Epithelial cell of proximal tubule (primary cell): ENCODE measurements around the gene MBD3L2B. TPM values are rescaled to one million over a fixed set of nuclear protein-coding genes. Genes with fewer than 3 reads are reported as not detected.
"Not testable (repeated sequence)": the region's sequence is repeated elsewhere in the genome, so short reads cannot be mapped to it uniquely, and the experiment has no call there.

Experiments used
- DNase-seq: peaks from one replicate; pipeline ENCODE4 v3.0.0-alpha.2; 2011; ENCODE audit warnings: low read depth
- H3K4me3 ChIP-seq: 2 replicates; pipeline ENCODE4 v1.5.1; 2011; ENCODE audit warnings: low read depth, mild to moderate bottlenecking, low read length
- total RNA-seq: library from RNA; depleted of rRNA; stranded (reverse); fragments of >200 nt; gene quantifications from 2 replicates; pipeline ENCODE4 v1.2.3, GENCODE V29; 2015
- TF ChIP-seq, protein P1 (sequence below): conservative IDR thresholded peaks from 2 replicates; pipeline ENCODE4 v1.5.1; 2012; ENCODE audit warnings: low read depth, mild to moderate bottlenecking, low read length

MBD3L2B gene
- total RNA-seq = not detected in 2 replicates

DNA sequence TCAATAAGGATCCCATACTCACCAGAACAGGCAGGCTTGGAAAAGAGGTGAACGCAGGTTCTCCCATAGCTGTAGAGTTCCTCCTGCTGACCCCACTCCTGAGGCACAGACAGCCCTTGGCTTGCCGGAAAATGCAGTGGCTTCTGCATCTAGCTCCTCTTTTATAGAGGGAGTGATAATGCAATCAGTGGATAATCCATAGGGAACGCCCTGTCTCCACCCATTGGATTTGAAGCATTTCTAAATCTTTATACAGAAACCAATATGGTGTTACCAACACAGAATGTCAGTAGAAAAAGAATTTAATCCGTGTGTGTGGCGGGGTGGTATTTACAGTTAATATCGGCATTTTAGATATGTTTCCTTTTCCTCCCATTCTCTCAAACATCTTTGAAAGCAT, at the start of gene MBD3L2B:
Gene MBD3L2B, minus strand, starts transcription at position 101 of the 400 bp plus-strand sequence. Its CDS starts 34 bp downstream, at position 67.
- not testable (repeated sequence) for H3K4me3 ChIP-seq, DNase-seq

DNA sequence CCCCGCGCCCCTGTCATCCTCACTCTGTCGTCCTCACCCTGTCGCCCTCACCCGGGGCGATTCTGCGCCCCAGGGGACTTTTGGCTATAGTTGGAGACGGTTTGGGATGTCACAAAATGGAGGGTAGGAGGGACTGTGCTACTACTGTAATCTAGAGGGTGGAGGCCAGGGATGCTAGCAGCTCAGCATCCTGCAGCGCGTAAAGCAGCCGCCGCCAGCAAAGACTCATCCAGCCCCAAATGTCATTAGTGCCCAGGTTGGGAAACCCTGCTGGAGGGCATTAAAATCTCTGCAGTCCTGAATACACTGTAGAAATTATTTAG, 48.6 kb upstream of the MBD3L2B start:
- TF ChIP-seq, protein P1, sequence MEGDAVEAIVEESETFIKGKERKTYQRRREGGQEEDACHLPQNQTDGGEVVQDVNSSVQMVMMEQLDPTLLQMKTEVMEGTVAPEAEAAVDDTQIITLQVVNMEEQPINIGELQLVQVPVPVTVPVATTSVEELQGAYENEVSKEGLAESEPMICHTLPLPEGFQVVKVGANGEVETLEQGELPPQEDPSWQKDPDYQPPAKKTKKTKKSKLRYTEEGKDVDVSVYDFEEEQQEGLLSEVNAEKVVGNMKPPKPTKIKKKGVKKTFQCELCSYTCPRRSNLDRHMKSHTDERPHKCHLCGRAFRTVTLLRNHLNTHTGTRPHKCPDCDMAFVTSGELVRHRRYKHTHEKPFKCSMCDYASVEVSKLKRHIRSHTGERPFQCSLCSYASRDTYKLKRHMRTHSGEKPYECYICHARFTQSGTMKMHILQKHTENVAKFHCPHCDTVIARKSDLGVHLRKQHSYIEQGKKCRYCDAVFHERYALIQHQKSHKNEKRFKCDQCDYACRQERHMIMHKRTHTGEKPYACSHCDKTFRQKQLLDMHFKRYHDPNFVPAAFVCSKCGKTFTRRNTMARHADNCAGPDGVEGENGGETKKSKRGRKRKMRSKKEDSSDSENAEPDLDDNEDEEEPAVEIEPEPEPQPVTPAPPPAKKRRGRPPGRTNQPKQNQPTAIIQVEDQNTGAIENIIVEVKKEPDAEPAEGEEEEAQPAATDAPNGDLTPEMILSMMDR = no peak
- DNase-seq = no peak
- peak overlapping the region; percentile 74 for H3K4me3 ChIP-seq

DNA sequence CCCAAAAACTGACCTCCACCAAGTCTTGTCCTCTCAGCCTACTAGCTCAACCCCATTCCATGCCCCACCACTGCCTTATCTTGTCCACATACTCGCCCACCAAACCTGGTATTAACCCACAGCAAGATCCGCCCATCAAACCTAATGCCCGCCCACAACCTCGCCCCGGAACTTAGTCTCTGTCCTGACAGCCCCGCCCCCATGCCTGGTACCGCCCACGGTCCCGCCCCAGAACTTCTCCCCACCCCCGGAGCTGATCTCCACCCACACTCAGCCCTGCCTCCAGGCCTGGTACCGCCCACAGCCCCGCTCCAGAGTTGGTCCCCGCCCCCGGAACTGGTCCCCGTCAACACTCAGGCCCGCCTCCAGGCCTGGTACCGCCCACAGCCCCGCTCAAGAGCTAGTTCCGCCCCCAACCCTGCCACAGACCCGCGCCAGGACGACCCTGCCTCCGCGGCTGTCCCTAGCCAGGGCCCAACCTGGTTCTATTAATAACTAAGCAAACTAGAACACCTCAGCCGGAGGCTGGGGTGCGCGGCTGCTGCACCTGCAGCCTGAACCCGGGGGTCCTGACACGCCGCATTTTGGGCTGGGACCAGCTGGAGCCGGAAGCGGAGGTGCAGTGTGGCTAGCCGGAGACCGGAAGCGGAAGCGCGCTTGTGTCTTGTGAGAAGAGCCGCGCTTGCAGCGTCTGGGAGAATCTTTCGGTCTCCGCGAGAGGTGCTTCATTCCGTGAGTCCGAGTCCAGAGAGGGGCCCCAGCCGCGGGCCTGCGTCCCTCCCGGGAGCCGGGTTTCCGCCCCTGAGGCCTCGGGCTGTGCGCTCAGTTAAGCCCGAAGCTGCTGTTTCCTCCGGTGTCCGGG, 48.0 kb upstream of the MBD3L2B start, which contains the start of gene ZNF557:
Gene ZNF557, plus strand, starts transcription at position 662 of the 862 bp plus-strand sequence. CDS start 5,372 bp downstream, outside the sequence.
- peak within 1 kb of the TSS; percentile 74 for H3K4me3 ChIP-seq
- TF ChIP-seq, protein P1 = no peak
- peak; percentile 68 for DNase-seq

DNA sequence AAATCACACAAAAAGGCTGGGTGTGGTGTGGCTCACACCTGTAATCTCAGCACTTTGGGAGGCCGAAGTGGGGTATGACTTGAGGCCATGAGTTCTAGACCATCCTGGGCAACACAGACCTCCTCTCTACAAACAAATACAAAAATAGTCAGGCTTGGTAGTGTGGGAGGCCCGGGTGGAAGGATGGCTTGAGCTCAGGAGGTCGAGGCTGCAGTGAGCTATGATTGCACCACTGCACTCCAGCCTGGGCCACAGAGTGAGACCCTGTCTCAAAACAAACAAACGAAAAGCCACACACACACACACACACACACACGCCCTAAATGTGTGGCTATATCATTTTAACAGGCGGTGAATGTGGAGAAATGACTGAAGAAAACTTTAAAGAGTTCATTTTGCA, 47.4 kb upstream of the MBD3L2B start:
- peak overlapping the region; percentile 27 for H3K4me3 ChIP-seq
- TF ChIP-seq, protein P1 = no peak
- no peak for DNase-seq

DNA sequence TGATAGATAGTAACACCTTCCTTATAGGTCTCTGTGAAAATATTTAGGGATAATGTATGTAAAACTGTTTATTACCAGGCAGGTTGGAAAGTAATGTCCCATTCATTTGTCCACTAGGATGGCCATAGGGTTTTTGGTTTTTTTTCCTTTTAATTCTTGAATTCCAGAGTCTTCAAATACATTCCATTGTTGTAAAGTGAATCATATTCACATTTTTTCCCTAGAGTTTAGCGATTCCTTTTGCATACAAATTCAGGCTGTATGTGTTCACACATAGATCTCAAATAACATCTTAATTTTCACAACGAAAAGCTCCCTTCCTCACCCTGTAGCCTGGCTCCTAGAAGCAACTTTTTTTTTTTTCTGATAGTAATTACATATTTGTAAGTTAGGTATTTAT, 46.5 kb upstream of the MBD3L2B start:
- no peak for DNase-seq
- TF ChIP-seq, protein P1 = no peak
- H3K4me3 ChIP-seq = no peak overlapping the region

DNA sequence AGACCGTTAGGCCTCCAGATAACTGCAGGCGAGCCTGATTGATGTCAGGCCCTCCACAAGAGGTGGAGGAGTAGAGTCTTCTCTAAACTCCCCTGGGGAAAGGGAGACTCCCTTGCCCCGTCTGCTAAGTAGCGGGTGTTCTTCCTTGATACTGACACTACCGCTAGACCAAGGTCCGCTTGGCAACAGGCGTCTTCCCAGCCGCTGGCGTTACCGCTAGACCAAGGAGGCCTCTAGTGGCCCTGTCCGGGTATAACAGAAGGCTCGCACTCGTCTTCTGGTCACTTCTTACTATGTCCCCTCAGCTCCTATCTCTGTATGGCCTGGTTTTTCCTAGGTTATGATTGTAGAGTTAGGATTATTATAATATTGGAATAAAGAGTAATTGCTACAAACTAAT, 45.9 kb upstream of the MBD3L2B start:
- TF ChIP-seq, protein P1 = peak; percentile 35
- DNase-seq, H3K4me3 ChIP-seq: not testable (repeated sequence)

DNA sequence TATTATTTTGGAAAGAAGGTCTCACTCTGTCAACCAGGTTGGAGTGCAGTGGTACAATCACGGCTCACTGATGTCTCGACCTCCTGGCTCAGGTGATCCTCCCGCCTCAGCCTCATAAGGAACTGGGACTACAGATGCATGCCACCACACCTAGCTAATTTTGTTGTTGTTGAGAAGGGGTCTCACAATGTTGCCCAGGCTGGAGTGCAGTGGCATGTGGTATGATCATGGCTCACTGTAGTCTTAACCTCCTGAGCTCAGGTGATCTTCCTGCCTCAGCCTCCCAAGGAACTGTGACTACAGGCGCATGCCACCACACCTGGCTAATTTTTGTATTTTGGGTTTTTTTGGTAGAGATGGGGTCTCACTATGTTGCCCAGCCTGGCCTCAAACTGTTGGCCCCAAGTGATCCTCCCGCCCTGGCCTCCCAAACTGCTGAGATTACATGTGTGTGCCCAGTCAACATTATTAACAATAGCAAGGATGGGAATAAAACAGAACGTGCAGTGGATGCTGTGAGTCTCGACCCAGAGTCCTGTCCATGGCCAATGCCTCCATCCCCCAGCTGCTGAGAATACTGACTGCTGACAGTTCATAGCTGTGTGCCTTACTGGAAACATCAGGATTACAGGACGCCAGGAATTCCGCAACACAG, 42.7 kb upstream of the MBD3L2B start:
- no peak for DNase-seq
- TF ChIP-seq, protein P1 = no peak
- H3K4me3 ChIP-seq = no peak overlapping the region
